GM21360 (cell line): Measurements from ENCODE around the gene PLCB4.

Experiments
- ATAC-seq: cut with Tn5 transposase; IDR thresholded peaks from one replicate; pipeline ENCODE4 v1.9.1; 2021; ENCODE audit warnings: mild to moderate bottlenecking, moderate library complexity; ENCODE audit not compliant: unreplicated experiment

Gene PLCB4

DNA sequence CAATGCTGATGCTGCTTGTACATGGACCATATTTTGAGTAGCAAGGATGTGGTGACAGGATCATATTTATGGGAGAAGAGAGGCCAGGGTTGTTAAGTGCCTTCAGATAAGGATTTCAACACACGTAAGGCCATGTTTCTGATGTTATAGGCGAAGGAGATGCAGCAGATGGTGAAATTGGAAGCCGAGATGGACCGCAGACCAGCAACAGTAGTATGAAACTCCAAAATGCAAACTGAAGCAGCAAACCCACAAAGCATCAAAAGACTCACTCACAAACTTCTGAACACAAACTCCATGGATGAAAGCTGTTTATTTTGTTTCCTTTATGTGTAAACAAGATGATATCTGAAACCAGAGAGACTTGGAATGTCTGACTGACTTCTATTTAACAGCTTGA is 409.9 kb downstream of the PLCB4 start:
- no peak for ATAC-seq

DNA sequence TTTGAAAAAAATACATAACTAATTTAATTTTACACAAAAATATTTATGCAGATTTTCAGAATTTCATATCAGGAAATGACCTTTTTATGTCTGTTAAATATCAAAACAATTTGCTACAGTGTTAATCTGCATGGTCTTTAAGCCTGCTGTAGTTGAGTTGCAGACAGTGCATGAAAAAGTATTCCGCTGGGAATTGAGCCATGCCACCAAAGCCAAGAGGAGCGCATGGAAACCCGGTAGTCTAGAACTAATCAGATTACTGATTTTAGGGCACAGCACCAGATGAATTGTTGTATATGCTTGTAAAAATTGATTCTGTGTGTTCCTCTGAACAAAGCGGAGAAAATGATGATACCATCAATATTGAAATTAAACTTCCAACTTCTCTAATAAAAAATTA is 411.2 kb downstream of the PLCB4 start:
- no peak for ATAC-seq

DNA sequence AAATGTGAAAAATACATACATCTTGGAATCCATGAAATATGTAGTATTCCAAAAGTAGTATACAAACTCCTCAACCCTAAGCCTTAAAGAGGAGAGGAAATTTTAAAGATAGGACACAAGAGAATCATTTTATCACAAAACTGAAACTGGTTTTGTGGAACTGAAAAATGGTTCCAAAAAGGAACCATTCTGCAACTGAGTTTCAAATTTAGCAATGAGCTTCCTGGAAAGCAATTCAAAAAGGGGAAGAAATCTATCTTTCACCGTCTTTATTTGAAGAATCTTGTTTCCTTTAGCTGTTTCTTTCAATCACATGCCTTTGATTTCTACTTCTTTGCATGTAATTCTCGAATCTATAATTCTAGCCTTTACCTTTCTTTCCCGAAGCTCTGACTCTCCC is 413.3 kb downstream of the PLCB4 start:
- ATAC-seq, result no peak

DNA sequence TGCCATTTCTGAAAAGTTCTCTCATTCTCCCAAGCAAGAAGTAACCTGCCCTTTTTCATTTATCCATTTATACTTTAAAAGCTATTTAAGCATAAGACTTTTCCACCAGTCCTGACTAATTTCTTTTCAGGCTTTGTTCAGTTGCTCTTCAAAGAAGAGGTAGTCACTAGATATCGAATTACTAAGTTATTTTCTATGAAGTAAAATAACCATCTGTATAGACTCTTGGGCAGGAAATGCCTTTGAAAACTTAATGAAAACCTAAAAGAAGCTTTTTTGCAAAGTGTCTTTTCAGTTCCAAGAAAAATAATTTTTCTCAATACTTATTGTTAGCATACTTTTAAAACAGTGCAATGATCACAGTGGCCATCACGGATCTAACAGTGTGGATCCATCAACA is 414.2 kb downstream of the PLCB4 start:
- ATAC-seq, result no peak

DNA sequence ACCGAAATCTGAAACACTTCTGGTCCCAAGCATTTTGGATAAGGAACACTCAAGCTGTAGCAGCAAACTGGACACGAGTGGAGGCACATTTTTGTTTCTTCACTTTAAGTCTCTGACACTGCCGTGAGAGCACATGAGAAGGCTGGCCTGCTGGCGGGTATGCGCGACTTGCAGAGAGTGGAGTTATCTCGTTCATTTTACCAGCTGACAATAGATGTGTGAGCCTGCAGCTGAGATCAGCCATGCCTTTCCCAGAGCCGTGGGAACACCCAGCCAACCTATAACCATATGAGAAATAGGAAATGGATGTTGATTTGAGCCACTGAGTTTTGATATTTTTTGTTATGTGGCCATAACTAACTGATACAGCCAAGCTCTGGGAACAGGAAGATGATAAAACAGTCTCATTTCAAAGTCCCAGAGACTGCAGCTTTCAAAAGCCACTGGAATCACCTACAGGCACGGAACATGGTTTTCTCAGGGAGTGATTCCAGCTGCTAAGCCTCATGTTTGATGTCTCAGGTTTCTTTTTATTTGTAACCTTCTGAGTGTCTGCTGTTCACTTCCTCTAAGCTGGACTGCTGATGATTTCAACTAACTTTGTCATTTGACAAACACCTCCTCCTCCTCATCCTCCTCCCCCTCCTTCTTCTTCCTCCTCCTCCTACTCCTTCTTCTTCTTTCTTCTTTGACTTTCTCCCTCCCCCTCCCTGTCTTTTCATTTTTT is 416.9 kb downstream of the PLCB4 start:
- no peak for ATAC-seq

DNA sequence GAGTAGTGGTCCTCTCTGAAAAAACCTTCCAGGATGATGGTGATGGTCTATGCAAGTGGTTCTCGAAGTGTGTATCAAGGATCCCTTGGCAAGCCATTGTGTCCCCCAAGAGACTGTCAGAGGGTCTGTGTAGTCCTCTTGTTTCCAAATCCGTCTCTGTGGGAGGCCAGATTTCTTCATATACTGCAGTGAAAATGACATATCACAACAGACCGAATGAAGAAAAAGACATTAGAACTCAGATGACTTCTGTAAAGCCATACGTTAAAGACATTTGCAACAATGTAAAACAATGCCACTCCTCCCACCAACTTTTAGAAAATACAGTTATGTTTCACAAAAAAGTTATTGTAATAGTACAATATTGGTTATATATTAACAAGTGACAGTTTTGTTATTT is 418.3 kb downstream of the PLCB4 start:
- ATAC-seq, result no peak

DNA sequence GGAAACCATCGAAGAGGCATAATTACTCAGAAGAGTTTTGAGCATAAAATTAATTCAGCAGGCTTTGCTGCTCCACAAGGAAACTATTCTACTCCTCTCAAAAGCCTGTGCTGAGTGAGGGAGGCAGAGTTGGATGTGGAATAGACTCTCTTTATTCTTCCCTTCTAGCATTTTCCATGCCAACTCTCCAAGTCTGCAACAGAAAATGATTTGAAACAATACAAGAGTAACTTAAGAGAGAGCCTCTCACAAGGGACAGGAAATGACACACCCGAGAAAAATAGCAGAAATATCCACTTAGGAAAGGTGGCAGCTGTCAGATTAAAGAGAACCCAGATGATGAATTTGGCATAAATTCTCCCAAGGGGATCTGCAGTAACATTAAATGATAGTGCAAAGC is 419.2 kb downstream of the PLCB4 start:
- ATAC-seq, result no peak

DNA sequence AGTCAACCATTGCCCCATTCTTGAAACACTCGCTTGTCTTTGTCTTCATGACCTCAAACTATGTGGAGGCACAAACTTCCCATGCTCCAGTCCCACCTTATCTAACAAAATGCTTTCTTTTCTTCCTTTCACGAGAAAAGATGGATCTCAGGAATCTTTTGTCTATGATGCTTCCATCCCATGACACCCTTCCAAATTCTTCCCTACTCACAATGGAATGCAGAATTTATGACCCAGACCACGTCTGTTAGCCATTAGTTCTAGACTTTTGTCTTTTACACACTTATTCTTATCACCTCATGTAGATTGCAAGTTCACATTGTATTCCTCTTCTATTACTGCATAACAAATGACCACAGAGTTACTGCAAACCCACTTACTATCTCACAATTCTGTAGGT is 421.3 kb downstream of the PLCB4 start:
- ATAC-seq, result no peak

DNA sequence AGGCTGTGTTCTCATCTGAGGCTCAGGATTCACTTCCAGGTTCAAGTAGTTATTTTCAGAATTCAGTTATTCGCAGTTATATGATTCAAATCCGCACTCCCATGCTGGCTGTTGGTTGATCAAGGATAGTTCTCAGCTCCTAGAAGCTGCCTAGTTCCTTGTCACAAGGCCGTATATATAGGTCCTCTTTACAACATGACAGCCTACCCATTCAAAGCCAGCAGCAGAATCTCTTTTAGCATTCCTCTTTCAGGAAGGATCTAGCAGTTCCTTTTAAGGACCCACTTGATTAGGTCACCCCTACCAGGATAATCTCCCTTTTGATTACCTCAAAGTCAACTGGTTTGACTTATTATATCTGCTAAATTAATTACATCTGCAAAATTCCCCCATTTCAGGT is 421.7 kb downstream of the PLCB4 start:
- ATAC-seq, result no peak

DNA sequence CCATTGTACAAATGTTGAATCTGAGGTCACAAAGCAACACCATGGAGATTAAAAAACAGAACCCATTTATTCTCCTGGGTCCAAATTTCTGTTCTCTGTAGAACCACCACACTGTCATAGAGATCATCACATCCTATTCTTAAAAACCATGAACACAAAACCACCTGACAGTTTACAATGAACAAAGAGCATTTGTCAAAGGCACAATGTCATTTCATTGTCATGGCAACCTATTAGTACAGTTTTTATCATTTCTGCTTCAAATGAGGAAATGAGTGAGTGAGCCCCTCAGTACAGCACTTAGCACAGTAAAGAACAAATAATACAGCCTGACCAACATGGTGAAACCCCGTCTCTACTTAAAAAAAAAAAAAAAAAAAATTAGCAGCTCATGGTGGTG is 422.4 kb downstream of the PLCB4 start:
- no peak for ATAC-seq

DNA sequence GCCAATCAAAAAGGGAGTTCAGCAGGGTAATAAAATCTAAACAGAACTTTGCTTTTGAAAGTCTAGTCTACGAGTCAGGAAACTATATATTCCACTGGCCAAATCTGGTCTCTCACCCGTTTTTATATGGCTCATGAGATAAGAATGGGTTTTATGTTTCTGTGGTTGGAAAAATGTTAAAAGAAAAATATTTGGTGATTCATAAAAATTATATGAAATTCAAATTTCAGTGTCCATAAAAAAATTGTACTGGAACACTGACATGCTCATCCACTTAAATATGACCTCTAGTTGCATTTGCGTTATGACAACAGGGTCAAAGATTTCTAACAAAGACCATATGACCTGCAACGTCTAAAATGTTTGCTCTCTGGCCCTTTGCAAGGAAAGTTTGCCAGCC is 423.2 kb downstream of the PLCB4 start:
- no peak for ATAC-seq

DNA sequence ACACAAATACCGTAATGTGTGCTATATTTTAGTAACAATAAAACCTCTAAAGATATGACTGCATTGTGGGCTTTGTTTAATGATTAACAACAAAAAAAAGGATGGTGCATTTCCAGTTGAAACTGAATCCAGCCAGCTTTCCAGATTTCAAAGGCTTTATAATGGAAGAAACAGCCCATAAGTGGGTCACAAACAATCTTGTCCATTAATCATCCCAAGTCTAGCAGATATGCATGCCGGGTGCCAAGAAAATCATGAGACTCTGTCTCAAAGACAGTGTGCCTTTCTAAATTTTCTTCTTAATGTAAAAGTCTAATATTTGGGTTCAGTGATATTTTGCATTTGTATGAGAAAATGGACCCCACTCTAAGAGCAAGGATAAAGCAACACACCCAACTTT is 424.9 kb downstream of the PLCB4 start:
- no peak for ATAC-seq

DNA sequence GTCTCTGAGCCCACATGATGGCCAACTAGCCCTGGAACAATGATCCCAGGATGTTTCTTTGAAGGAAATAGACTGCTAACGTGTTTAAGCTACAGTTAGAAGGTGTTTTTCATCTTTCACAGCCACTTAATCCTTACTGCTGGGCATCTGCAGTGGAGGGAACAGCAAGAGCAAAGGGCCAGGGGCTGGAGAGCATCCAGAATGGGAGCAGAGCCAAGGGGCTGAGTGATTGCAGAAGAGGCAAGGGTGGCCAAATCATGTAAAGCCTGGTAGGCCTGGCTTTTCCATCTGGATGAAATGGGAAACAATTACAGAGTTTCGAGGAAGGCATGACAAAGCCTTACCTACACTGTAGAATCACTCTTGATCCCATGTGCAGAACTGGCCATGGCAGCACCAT is 426.8 kb downstream of the PLCB4 start:
- ATAC-seq, result no peak

DNA sequence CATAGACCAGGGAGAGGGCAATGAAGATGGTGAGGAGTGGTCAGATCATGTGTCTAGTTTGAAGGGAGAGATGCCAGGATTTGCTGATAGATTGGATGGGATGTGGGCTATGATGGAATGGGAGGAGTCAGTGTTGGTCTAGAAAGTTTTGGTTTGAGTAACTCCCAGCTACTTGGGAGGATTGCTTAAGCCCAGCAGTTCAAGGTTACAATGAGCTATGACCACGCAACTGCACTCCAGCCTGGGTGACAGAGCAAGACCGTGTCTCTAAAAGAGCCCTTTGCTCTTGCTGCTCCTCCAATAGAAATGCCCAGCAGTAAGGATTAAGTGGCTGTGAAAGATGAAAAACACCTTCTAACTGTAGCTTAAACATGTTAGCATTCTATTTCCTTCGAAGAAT is 427.3 kb downstream of the PLCB4 start:
- no peak for ATAC-seq

DNA sequence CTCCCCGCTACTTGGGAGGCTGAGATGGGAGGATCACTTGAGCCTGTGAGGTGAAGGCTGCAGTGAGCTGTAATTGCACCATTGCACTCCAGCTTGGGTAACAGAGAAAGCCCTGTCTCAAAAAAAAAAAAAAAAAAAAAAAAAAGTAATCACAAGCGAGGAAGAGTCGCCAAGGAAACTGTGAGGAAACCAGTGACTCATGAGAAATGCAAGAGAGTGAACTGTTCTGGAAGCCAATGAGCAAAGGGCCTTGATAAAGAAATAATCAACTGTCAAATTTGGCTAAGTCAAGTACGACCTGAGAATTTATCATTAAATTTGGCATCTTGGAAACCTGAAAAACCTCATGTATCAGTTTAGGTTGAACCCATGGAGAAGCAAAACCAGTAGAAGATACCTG is 429.4 kb downstream of the PLCB4 start:
- ATAC-seq, result no peak

DNA sequence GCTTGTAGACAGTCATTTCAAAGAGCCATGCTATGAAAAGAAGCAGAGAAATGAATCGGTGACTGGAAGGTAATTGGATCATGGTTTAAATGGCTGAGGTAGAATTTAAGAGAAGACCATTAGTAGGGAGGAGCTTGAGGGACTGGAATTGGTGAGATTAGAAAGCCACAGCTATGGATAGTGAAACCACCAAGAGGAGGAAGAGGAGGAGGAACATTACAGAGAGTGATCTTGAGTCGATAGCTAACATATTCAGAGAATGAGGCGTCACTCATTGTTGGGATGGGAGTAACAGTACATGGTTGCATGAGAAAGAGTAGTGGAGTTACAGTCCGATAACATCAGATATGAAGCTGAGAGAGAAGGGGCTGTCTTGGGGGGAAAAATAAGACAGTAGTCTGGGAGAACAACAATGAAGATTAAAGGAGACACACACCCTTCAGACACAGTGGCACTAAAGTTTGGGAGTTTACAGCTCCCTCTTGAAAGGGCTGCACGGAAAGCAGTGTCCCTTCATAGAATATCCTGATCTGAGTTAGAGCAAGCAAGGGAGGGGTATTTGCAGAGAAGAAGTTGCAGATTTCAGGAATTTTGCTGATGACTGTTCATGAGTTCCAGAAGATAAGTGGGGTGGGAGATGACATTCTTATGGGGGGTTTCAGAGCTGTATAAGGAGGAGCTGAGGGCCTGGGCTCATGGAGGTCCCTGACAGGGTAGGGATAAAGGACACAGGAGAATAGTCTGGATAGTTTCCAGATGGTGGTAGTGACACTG is 430.4 kb downstream of the PLCB4 start:
- ATAC-seq, result no peak

DNA sequence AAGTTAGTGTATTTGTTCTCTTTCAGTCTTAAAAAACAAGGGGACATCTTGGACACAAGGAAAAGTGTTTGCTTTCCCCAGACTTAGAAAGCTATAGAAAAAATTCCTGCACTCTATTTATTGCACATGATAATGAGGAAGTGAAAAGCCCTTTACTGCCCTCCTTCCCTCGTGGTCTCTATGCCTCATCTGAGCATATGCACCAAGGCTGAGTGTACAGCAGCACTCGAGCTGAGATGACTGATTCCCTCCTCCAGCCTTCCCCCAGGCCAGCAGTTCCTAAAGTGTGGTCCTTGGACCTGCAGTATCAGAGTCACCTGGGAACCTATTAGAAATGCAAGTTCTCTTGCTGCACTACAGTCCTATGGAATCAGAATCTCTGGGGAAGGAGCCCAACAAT is 431.2 kb downstream of the PLCB4 start:
- ATAC-seq, result no peak

DNA sequence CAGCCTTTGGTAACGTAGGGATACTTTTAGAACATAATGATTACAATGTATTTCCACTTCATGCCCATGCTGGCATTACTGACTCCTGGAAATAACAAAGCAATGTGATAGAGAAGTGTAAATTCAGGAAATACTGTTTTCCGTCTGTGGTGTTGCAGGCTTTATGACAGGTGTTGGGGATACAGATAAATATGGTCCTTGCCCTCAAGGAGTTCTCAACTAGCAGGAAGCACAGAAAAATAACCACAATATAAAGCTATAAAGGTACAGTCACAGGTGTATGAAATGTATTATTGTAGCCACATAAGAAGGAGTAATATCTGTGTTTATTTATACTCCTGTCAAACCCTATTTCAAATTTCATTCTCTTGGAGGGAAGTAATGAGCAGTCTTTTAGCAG is 432.6 kb downstream of the PLCB4 start:
- ATAC-seq, result no peak

DNA sequence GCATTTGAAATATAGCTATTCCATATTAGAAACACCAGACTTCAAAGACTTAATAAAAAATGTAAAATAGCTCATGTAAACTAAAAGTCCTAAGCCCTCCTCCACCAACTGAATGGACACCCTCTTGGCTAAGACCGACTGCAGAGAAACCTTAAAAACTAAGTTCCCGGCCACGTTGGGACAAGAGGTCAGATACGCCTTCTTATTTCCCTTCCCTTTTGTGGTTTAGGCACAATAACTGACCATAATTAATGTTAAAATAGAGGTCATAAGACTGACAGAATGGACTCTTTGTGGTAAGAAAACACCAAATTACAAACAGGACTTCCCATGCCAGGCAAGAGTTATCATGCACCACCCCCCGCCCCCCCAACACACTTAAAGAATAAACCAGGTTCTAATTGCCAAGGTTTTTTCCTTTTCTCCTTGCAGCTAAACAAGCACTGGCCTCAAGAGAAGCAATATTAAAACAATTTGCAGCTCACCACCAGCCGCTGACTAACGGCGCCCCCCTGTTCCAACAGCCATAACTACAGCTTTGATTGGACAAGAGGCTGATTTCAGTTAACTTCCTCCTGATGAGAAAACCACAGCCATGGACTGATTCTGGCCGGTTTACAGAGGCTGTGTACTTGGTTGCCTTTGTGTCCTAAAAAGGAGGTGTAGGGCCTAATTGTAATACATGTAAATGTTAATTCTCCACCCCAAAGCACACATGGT is 434.8 kb downstream of the PLCB4 start:
- ATAC-seq, result no peak

DNA sequence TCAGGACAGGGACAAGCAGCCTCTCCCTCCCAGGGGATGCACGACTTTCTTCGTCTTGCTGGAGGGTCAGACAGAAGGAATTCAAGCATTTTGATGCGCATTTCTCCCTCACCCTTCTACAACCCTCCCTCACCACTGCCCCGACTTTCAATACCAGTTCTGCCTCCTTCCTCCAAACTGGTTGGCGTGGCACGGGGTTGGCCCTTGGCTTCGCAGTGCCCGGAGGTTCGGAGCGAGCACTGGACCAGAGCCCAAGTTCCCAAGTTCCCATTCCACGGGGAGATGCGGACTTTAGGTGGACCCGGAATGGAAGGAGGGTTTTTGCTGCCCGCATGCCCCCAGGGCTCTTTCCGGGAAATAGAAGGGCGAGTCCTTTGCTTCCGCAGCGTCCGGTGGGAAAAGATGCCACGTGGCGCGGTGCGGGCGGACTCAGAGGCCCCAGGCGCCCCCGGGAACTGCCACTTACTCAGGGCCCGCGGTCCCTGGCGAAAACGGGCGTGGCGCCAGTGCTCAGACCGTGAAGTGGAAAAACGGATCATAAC is 437.5 kb downstream of the PLCB4 start:
- no peak for ATAC-seq

DNA sequence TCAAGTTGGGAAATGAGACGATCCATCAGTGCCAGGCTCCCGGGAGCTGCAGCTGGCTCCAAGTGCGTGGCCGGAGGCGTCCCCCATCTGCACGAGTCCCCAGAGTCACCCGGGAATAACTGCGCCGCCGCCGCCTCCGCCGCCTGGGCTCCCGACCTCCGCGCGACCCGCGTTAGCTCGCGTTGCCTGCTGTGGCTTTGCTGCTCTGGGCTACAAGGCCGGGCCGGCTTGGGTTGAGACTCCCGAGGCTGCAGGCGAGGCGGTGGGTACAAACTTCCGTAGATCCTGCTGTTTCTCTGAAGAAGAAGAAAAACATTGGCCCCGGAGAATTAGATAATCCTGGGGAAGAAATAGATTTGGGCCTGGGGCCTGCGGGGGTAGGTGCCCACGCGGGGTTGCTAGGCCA is 438.1 kb downstream of the PLCB4 start:
- no peak for ATAC-seq
